ENCODE measurements around the gene RPS5.
A peak's percentile ranks its signal among the peaks of the same experiment; 100 is the strongest.

DNA sequence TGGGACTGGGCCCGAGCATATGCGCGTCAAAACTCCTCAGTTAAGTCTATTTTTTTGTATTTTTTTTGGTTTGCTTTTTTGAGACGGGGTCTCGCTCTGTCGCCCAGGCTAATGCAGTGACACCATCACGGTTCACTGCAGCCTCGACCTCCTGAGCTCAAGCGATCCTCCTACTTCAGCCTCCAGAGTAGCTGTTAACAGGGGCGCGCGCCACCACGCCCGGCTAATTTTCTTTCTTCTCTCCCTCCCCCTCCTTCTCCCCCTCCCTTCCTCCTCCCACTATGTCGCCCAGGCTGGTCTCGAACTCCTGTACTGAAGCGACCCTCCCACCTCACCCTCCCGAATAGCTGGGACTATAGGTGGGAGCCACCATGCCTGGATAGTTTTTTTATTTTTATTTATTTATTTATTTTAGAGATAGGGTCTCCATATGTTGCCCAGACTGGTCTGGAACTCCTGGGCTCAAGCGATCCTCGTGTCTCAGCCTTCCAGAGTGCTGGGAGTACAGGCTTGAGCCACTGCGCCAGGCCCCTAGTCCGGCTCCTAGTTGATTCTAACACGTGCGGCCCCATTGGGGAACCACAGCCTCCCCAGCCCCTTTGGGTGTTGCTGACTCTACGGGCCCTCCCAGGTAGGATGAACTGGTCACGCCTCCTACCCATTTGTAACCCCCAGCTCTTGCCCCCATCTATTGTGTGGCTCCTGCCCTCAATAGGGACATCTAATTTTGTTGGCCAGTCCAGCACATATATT is 5.4 kb upstream of the RPS5 start:
- no peak for TF ChIP-seq TBP (optimal IDR thresholded peaks at IDR 0.05; ENCODE audit: low read depth, low read length)
- TF ChIP-seq, protein P1, sequence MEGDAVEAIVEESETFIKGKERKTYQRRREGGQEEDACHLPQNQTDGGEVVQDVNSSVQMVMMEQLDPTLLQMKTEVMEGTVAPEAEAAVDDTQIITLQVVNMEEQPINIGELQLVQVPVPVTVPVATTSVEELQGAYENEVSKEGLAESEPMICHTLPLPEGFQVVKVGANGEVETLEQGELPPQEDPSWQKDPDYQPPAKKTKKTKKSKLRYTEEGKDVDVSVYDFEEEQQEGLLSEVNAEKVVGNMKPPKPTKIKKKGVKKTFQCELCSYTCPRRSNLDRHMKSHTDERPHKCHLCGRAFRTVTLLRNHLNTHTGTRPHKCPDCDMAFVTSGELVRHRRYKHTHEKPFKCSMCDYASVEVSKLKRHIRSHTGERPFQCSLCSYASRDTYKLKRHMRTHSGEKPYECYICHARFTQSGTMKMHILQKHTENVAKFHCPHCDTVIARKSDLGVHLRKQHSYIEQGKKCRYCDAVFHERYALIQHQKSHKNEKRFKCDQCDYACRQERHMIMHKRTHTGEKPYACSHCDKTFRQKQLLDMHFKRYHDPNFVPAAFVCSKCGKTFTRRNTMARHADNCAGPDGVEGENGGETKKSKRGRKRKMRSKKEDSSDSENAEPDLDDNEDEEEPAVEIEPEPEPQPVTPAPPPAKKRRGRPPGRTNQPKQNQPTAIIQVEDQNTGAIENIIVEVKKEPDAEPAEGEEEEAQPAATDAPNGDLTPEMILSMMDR (IDR thresholded peaks at IDR 0.05 in 2 of 3, conservative IDR thresholded peaks at IDR 0.05 in 1 of 3; ENCODE audit: insufficient read depth in 2 of 3, low read depth in 1 of 3, low read length in 3 of 3): no peak
- TF ChIP-seq DPF2 (IDR thresholded peaks at IDR 0.05): peak; percentile 58
- TF ChIP-seq RAD21 (CRISPR knock-in tag; conservative IDR thresholded peaks at IDR 0.05 in 1 of 2, IDR thresholded peaks at IDR 0.05 in 1 of 2): no peak
- no peak for TF ChIP-seq MAX (CRISPR knock-in tag; IDR thresholded peaks at IDR 0.05)
- no peak for TF ChIP-seq EHMT2 (IDR thresholded peaks at IDR 0.05)
- peak; percentile 52; the same call in 1 of the 2 replicates for TF ChIP-seq HDAC2 (IDR thresholded peaks at IDR 0.05)
- TF ChIP-seq ZKSCAN3 (CRISPR knock-in tag; IDR thresholded peaks at IDR 0.05): no peak
- TF ChIP-seq NCOR1 (IDR thresholded peaks at IDR 0.05): no peak
- TF ChIP-seq LARP7 (IDR thresholded peaks at IDR 0.05): no peak
- no peak for TF ChIP-seq ZNF253 (CRISPR knock-in tag; conservative IDR thresholded peaks at IDR 0.05)
- TF ChIP-seq L3MBTL2 (IDR thresholded peaks at IDR 0.05): no peak
- peak; percentile 27; the same call in 1 of the 2 replicates for TF ChIP-seq BCOR (IDR thresholded peaks at IDR 0.05)
- TF ChIP-seq POLR2A (conservative IDR thresholded peaks at IDR 0.05): no peak
